SU-DHL-6 (cell line): ENCODE results near the gene GPR42.

Experiments used
- EZH2phosphoT487 ChIP-seq: fragments of 200-600 bp; sonication (generic), shearing (Covaris generic); conservative IDR thresholded peaks from 2 replicates; pipeline ENCODE4 v1.6.1; 2018; ENCODE audit warnings: mild to moderate bottlenecking, antibody characterized with exemption, low read length, moderate library complexity, mixed read lengths
- TF ChIP-seq, protein P1 (sequence below): fragments of 200-600 bp; sonication (generic); IDR thresholded peaks from one replicate; pipeline ENCODE4 v1.5.1; 2017; ENCODE audit warnings: antibody characterized with exemption, mild to moderate bottlenecking, low read length, moderate library complexity; ENCODE audit not compliant: insufficient read depth, poor library complexity, severe bottlenecking

DNA sequence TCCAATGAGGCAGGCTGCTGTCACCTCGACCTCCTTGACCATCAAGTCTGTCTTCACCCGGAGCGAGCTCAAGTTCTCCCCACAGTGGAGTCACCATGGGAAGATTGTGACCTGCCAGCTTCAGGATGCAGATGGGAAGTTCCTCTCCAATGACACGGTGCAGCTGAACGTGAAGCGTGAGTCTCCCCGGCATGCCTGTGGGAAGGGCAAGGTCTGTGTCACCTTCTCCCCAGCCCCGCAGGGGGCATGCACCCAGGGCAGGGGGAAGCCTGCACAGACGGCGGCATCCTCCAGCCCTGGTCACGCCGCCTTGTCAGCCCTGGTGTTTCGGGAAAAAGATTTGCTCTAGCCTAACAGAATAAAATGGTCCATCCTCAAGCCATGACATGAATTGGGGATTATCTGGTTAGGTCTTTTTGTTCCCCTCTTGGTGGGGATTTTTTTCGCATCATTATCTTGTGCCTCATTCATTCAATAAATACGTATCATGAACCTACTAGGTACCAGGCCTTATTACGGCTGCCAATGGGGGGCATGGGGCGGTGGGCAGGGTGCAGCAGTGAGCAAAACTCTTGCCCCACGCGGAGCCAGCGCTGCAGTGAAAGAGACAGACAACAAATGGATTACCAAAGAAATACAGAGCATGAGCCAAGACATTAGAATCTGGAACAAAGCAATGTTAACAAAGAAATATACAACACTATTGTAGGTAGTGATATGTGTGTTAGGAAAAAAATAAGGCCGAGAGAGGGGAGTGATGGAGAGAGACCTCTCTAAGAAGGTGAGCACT lies 34.5 kb upstream of the GPR42 start:
- no peak for TF ChIP-seq EZH2phosphoT487
- TF ChIP-seq, protein P1, sequence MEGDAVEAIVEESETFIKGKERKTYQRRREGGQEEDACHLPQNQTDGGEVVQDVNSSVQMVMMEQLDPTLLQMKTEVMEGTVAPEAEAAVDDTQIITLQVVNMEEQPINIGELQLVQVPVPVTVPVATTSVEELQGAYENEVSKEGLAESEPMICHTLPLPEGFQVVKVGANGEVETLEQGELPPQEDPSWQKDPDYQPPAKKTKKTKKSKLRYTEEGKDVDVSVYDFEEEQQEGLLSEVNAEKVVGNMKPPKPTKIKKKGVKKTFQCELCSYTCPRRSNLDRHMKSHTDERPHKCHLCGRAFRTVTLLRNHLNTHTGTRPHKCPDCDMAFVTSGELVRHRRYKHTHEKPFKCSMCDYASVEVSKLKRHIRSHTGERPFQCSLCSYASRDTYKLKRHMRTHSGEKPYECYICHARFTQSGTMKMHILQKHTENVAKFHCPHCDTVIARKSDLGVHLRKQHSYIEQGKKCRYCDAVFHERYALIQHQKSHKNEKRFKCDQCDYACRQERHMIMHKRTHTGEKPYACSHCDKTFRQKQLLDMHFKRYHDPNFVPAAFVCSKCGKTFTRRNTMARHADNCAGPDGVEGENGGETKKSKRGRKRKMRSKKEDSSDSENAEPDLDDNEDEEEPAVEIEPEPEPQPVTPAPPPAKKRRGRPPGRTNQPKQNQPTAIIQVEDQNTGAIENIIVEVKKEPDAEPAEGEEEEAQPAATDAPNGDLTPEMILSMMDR, result no peak
